Naive thymus-derived CD8-positive, alpha-beta T cell (primary cell): Measurements from ENCODE around the gene GRIA1. TPM values are rescaled to one million over a fixed set of nuclear protein-coding genes. Genes with fewer than 3 reads are reported as not detected.

ENCODE experiments used
- ATAC-seq, 2 donors: fragments of 150-1000 bp; cut with Tn5 transposase in 1 of 2; sonication (Bioruptor Pico), chemical (Tn5 transposase) in 1 of 2; 1 replicate in 1 of 2; 2 replicates in 1 of 2; pipeline ENCODE4 v1.10.0; 2021; ENCODE audit warnings: mild to moderate bottlenecking in 2 of 2, moderate library complexity in 2 of 2
- POLR2A ChIA-PET: fragments of 350-600 bp; sonication (Branson Sonifier 250); formaldehyde crosslinking; loops from one replicate; lab custom pipeline; 2021; ENCODE audit warnings: antibody characterized with exemption; lab: Charles Lee
- DNase-seq, 10 donors: peaks; one replicate each; pipeline versions ENCODE4 v3.0.0 to v3.0.0-alpha.2; 2020 to 2022
- H3K27ac Mint-ChIP-seq, 10 donors: one replicate each; pipeline ENCODE4 v1.8.0; 2020 to 2022; ENCODE audit warnings: mild to moderate bottlenecking in 10 of 10, mixed read lengths in 10 of 10, moderate library complexity in 4 of 10, inconsistent platforms in 1 of 10
- H3K27me3 Mint-ChIP-seq, 5 donors: one replicate each; pipeline ENCODE4 v1.8.0; 2021 to 2022; ENCODE audit warnings: mixed read lengths in 5 of 5
- H3K36me3 Mint-ChIP-seq, 3 donors: one replicate each; pipeline ENCODE4 v1.8.0; 2020 to 2022; ENCODE audit warnings: mixed read lengths in 3 of 3, mild to moderate bottlenecking in 2 of 3, inconsistent platforms in 1 of 3
- H3K4me1 Mint-ChIP-seq, 4 donors: one replicate each; pipeline ENCODE4 v1.8.0; 2021 to 2022; ENCODE audit warnings: mixed read lengths in 4 of 4
- H3K4me3 Mint-ChIP-seq, 10 donors: one replicate each; pipeline ENCODE4 v1.8.0; 2020 to 2022; ENCODE audit warnings: mild to moderate bottlenecking in 10 of 10, mixed read lengths in 10 of 10, moderate library complexity in 6 of 10, inconsistent platforms in 1 of 10
- H3K9me3 Mint-ChIP-seq, 9 donors: one replicate each; pipeline ENCODE4 v1.8.0; 2020 to 2022; ENCODE audit warnings: mixed read lengths in 9 of 9, mild to moderate bottlenecking in 3 of 9, inconsistent platforms in 1 of 9, moderate library complexity in 1 of 9
- polyA plus RNA-seq, 3 donors: library from polyadenylated mRNA; unstranded; fragments of 300-500 nt; fragmentation: Illumina TruSeq; gene quantifications; one replicate each; pipeline ENCODE4 v1.2.3, GENCODE V29; 2021
- total RNA-seq, 8 experiments: library from RNA in 2 of 8; stranded (reverse) in 2 of 8; gene quantifications; one replicate each; pipeline ENCODE4 v1.2.3 and lab custom pipeline; 2021 to 2026

GRIA1 gene
- total and polyA plus RNA-seq, 5 experiments from 2014 or later = not detected

DNA sequence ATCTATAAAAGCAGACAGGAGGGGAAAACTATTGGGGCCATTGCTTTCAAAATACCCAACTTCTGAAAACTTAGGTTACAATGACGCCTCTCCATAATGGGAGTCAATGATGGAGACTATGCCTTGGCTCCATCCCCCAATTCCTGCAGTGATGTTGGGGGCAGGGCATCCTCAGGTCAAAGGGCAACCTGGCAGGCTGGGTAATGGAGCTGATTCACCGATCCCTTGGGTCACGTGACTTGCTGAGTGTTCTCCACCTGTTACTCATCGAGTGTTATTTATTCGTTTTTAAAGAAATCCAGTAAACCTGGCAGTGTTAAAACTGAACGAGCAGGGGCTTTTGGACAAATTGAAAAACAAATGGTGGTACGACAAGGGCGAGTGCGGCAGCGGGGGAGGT, 303.9 kb downstream of the GRIA1 start:
- DNase-seq = no peak
- H3K27ac Mint-ChIP-seq = no peak overlapping the region
- H3K4me1 Mint-ChIP-seq = no peaks in the 10 kb centered on the region
- POLR2A ChIA-PET = no interaction called here
- no peaks in the 10 kb centered on the region for H3K36me3 Mint-ChIP-seq
- ATAC-seq = no peak
- H3K27me3 Mint-ChIP-seq = no peaks in the 10 kb centered on the region
- H3K9me3 Mint-ChIP-seq = peaks cover 0 to 5% (median 0%) of the 10 kb centered on the region in 9 donors
- no peak overlapping the region for H3K4me3 Mint-ChIP-seq

DNA sequence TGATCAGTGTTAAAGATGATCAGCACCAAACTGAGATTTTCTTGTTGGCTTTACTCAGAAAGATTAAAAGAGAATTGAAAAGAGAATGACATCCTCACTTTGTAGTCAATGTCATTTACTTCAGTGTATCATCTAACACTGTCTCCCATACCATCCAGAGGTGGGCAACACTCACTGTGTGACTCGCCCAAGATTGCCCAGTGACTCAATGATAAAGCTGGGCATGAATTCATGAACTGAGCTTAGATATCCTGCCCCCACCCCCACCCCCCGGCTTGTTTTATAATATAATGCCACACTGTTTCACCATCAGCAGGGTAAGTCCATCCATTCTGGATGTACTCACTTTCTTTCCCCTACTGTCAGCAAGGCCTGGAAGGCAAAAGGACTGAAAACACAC, 306.1 kb downstream of the GRIA1 start:
- POLR2A ChIA-PET = no interaction called here
- H3K36me3 Mint-ChIP-seq = no peaks in the 10 kb centered on the region
- ATAC-seq = no peak
- H3K27me3 Mint-ChIP-seq = no peaks in the 10 kb centered on the region
- DNase-seq = no peak
- peaks cover 0 to 5% (median 0%) of the 10 kb centered on the region in 9 donors for H3K9me3 Mint-ChIP-seq
- H3K27ac Mint-ChIP-seq = no peak overlapping the region
- no peak overlapping the region for H3K4me3 Mint-ChIP-seq
- no peaks in the 10 kb centered on the region for H3K4me1 Mint-ChIP-seq

DNA sequence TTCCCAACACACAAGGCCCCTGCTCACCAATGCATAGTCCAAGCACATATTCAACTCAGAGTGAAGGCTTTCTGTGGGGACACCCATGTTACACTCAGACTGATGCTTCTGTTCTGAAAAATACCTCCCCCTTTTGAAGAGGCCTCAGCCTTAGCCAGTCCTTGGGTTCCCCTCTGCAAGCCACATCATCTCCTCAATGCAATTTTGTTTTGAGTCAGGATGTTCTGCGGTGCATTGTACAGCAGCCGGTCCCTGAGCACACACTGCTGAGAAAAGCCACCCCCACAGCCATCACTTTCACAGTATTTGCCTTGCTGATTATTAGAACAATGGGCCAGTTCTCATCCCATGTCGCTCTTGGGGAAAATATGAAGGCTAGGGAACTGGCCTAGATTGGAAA, 307.0 kb downstream of the GRIA1 start:
- Mint-ChIP-seq H3K27me3 (peaks cover 0 to under 1% (median 0%) of the 10 kb centered on the region in 5 donors), H3K4me3 (no peak overlapping the region), H3K9me3 (peaks cover 0 to 5% (median 0%) of the 10 kb centered on the region in 9 donors), H3K4me1 (no peaks in the 10 kb centered on the region), H3K36me3 (no peaks in the 10 kb centered on the region), H3K27ac (no peak overlapping the region)
- ATAC-seq (no peak), DNase-seq (no peak)
- POLR2A ChIA-PET = no interaction called here

- POLR2A ChIA-PET = no interaction called here
- Mint-ChIP-seq H3K36me3 (no peaks in the 10 kb centered on the region), H3K9me3 (peaks cover 0 to 5% (median 0%) of the 10 kb centered on the region in 9 donors), H3K27me3 (peaks cover 0 to 4% (median 2%) of the 10 kb centered on the region in 5 donors), H3K27ac (no peak overlapping the region), H3K4me3 (no peak overlapping the region), H3K4me1 (no peaks in the 10 kb centered on the region)
- no peak for ATAC-seq
- no peak for DNase-seq
These were observed 308.4 kb downstream of the GRIA1 start for GRCh38 chr5:153798830-153799229.

GRCh38 chr5:153799466-153799865, 309.0 kb downstream of the GRIA1 start:
- H3K27ac Mint-ChIP-seq = no peak overlapping the region
- peaks cover 0 to 7% (median 2%) of the 10 kb centered on the region in 9 donors for H3K9me3 Mint-ChIP-seq
- POLR2A ChIA-PET = no interaction called here
- no peak for ATAC-seq
- DNase-seq = no peak
- no peaks in the 10 kb centered on the region for H3K36me3 Mint-ChIP-seq
- no peak overlapping the region for H3K4me3 Mint-ChIP-seq
- peaks cover 3 to 10% (median 8%) of the 10 kb centered on the region in 5 donors for H3K27me3 Mint-ChIP-seq
- no peaks in the 10 kb centered on the region for H3K4me1 Mint-ChIP-seq

DNA sequence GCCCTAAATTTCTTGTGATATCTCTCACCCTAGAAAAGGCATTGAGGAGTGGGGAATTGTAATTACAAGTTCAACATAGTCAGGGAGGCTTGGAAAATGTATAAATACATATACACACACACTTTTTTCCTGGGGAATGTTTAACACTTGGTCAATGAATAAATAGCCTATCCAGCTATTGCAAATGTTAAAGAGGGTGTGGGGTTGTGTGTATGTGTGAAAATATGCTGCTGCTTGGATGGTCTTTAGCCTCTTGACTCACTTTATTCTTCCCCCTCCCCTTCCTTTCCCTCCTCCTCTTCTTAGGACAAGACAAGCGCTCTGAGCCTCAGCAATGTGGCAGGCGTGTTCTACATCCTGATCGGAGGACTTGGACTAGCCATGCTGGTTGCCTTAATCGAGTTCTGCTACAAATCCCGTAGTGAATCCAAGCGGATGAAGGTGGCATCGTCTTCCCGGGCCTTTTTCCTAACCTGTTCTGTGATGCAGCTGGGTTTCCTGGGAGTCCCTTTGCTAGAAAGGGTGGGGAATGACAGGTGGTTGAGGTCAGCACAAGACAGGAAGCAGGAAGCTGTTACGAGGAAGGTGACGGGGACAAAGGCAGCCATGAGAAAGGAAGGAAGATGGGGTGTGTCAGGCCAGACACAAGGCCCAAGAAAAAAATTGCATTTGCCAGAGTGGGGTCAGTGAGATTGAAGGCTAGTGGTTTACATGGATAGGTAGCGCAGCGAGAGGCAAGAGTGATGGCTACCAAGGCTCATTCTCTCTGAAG, 311.8 kb downstream of the GRIA1 start:
- POLR2A ChIA-PET = no interaction called here
- no peak for ATAC-seq
- Mint-ChIP-seq H3K27me3 (peaks cover 3 to 10% (median 8%) of the 10 kb centered on the region in 5 donors), H3K36me3 (no peaks in the 10 kb centered on the region), H3K4me3 (no peak overlapping the region), H3K4me1 (no peaks in the 10 kb centered on the region), H3K9me3 (peaks cover 0 to 8% (median 0%) of the 10 kb centered on the region in 9 donors), H3K27ac (no peak overlapping the region)
- no peak for DNase-seq

- H3K4me3 Mint-ChIP-seq = no peak overlapping the region
- no peak overlapping the region for H3K27ac Mint-ChIP-seq
- H3K36me3 Mint-ChIP-seq = no peaks in the 10 kb centered on the region
- peaks cover 0 to 11% (median 2%) of the 10 kb centered on the region in 9 donors for H3K9me3 Mint-ChIP-seq
- ATAC-seq = no peak
- POLR2A ChIA-PET = no interaction called here
- DNase-seq = no peak
- H3K27me3 Mint-ChIP-seq = peaks cover 3 to 12% (median 6%) of the 10 kb centered on the region in 5 donors
- no peaks in the 10 kb centered on the region for H3K4me1 Mint-ChIP-seq
These were observed 317.3 kb downstream of the GRIA1 start for GRCh38 chr5:153807801-153808200.

- H3K4me3 Mint-ChIP-seq = no peak overlapping the region
- H3K9me3 Mint-ChIP-seq = peaks cover 0 to 9% (median 2%) of the 10 kb centered on the region in 9 donors
- DNase-seq = no peak
- no peak for ATAC-seq
- H3K27ac Mint-ChIP-seq = no peak overlapping the region
- H3K36me3 Mint-ChIP-seq = no peaks in the 10 kb centered on the region
- POLR2A ChIA-PET = no interaction called here
- no peaks in the 10 kb centered on the region for H3K4me1 Mint-ChIP-seq
- peaks cover 1 to 10% (median 3%) of the 10 kb centered on the region in 5 donors for H3K27me3 Mint-ChIP-seq
These were observed 318.7 kb downstream of the GRIA1 start for GRCh38 chr5:153809166-153809565.

- Mint-ChIP-seq H3K36me3 (no peaks in the 10 kb centered on the region), H3K4me3 (no peak overlapping the region), H3K9me3 (peaks cover 0 to 20% (median 0%) of the 10 kb centered on the region in 9 donors), H3K4me1 (peaks cover 0 to 3% (median 0%) of the 10 kb centered on the region in 4 donors), H3K27ac (no peak overlapping the region), H3K27me3 (peaks cover 0 to 28% (median 0%) of the 10 kb centered on the region in 5 donors)
- POLR2A ChIA-PET = no interaction called here
- DNase-seq = no peak
- no peak for ATAC-seq
These were observed 323.4 kb downstream of the GRIA1 start for GRCh38 chr5:153813901-153814300.

- no peak for DNase-seq
- Mint-ChIP-seq H3K4me1 (peaks cover 0 to 3% (median 0%) of the 10 kb centered on the region in 4 donors), H3K36me3 (no peaks in the 10 kb centered on the region), H3K27ac (no peak overlapping the region), H3K9me3 (peaks cover 0 to 20% (median 0%) of the 10 kb centered on the region in 9 donors), H3K4me3 (no peak overlapping the region), H3K27me3 (peaks cover 0 to 24% (median 0%) of the 10 kb centered on the region in 5 donors)
- POLR2A ChIA-PET = no interaction called here
- no peak for ATAC-seq
These were observed 326.4 kb downstream of the GRIA1 start for GRCh38 chr5:153816870-153817269.

GRCh38 chr5:153818626-153819025, 328.2 kb downstream of the GRIA1 start:
- H3K9me3 Mint-ChIP-seq = peaks cover 0 to 11% (median 0%) of the 10 kb centered on the region in 9 donors
- peaks cover 0 to 3% (median 0%) of the 10 kb centered on the region in 4 donors for H3K4me1 Mint-ChIP-seq
- ATAC-seq (no peak), DNase-seq (no peak)
- H3K4me3 Mint-ChIP-seq = no peak overlapping the region
- H3K27me3 Mint-ChIP-seq = peaks cover 0 to 20% (median 0%) of the 10 kb centered on the region in 5 donors
- no peak overlapping the region for H3K27ac Mint-ChIP-seq
- POLR2A ChIA-PET = no interaction called here
- no peaks in the 10 kb centered on the region for H3K36me3 Mint-ChIP-seq

DNA sequence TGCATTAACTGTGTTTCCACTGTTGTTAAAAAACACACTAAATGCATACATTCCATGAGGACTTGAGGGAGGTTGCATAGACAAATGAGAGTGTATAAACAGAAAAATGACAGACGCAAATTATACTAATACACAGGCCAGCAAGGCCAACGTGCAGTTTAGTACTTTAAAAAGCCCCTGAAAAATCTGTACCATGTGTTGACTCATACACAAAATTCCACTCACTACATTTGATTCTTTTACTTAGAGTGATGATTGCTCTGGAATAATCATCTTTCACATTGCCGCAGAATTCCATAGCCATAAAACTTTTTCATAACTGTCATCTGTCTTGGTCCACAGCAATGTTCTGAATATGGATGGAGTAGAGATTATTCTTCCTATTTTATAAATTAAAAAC, 332.6 kb downstream of the GRIA1 start:
- no peaks in the 10 kb centered on the region for H3K4me1 Mint-ChIP-seq
- no peak for ATAC-seq
- peaks cover 0 to 11% (median 4%) of the 10 kb centered on the region in 5 donors for H3K27me3 Mint-ChIP-seq
- no peak for DNase-seq
- peaks cover 0 to 6% (median 2%) of the 10 kb centered on the region in 9 donors for H3K9me3 Mint-ChIP-seq
- no peak overlapping the region for H3K4me3 Mint-ChIP-seq
- H3K27ac Mint-ChIP-seq = no peak overlapping the region
- POLR2A ChIA-PET = no interaction called here
- no peaks in the 10 kb centered on the region for H3K36me3 Mint-ChIP-seq

DNA sequence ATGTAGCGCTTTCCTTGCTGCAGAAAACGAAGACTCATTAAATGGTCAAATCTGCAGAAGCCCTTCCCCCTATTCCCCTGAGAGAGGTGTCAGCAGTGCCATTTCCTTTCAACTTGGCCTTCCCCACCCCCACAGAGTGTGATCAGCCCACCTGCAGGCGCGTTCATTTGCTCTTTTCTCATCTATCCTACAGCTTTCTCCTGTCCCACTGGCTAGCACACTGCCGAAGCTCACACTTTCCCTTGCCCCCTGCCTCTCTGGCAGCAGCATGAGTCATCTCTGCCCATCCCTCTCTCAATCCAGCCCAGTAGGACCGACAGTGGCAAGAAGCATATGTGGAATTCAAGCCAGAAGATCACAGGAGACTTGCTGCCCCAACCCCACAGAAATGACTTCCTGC, 334.4 kb downstream of the GRIA1 start:
- DNase-seq = no peak
- Mint-ChIP-seq H3K27me3 (peaks cover 0 to 9% (median 0%) of the 10 kb centered on the region in 5 donors), H3K4me1 (no peaks in the 10 kb centered on the region), H3K4me3 (no peak overlapping the region), H3K36me3 (no peaks in the 10 kb centered on the region), H3K27ac (no peak overlapping the region), H3K9me3 (peaks cover under 1 to 13% (median 7%) of the 10 kb centered on the region in 9 donors)
- ATAC-seq = no peak
- POLR2A ChIA-PET = no interaction called here
